Left colon (tissue), 2 donors: ENCODE measurements around the gene FAM237A. TPM values are rescaled to one million over a fixed set of nuclear protein-coding genes. Genes with fewer than 3 reads are reported as not detected.

ENCODE experiments used
- ATAC-seq: fragments of 200-7000 bp; cut with Tn5 transposase; one replicate; pipeline ENCODE4 v1.9.1; 2020; ENCODE audit warnings: mild to moderate bottlenecking, moderate library complexity
- DNase-seq, 2 donors: peaks; one replicate each; pipeline ENCODE4 v3.0.0-alpha.2; 2020
- intact Hi-C, 2 donors: fragments of 100-400 bp; cut with DNase I in 1 of 2; cut with micrococcal nuclease in 1 of 2; formaldehyde crosslinking; loops; one replicate each; pipeline versions ENCODE4 v1.11.2 to v1.14.0; 2022; cut with DNase I, micrococcal nuclease
- long read RNA-seq: library from polyadenylated mRNA; unstranded; transcript quantifications from one replicate; pipeline ENCODE4 v2.0.0, GENCODE V29; 2021
- total RNA-seq, 2 donors: library from RNA; stranded (reverse); fragmentation: NEBNext Ultra II Directional; extraction: Animal tissue kit (Norgen Biotek cat#: 25700); gene quantifications; one replicate each; pipeline ENCODE4 v1.2.1, GENCODE V29; 2021
- donor health status: DM: no; HTN: no; CAD: no.
- donor health status: DM: yes; HTN: yes; CAD: no.

Gene FAM237A
- not detected for total RNA-seq
- long read RNA-seq: 0 reads

- intact Hi-C loops: no loop called here
- DNase-seq (peak in 1 of 2 donors; percentile 9), ATAC-seq (no peak)
These were observed at the start of gene FAM237A for GRCh38 chr2:206642075-206643025. Gene FAM237A, plus strand, starts transcription at chr2:206642487. Its CDS starts 1,750 bp downstream, at chr2:206644237.

GRCh38 chr2:206597717-206598218 lies 44.5 kb upstream of the FAM237A start:
- DNase-seq (no peak), ATAC-seq (no peak)
- intact Hi-C loops: no loop called here

- DNase-seq (no peak), ATAC-seq (no peak)
- intact Hi-C loops: no loop called here
These were observed 39.0 kb upstream of the FAM237A start for GRCh38 chr2:206603243-206603642.

GRCh38 chr2:206610451-206610850 lies 31.8 kb upstream of the FAM237A start:
- DNase-seq (no peak), ATAC-seq (no peak)
- intact Hi-C loops: no loop called here

GRCh38 chr2:206611191-206611590 lies 31.1 kb upstream of the FAM237A start:
- ATAC-seq: no peak
- DNase-seq: no peak
- intact Hi-C loops: no loop called here

DNA sequence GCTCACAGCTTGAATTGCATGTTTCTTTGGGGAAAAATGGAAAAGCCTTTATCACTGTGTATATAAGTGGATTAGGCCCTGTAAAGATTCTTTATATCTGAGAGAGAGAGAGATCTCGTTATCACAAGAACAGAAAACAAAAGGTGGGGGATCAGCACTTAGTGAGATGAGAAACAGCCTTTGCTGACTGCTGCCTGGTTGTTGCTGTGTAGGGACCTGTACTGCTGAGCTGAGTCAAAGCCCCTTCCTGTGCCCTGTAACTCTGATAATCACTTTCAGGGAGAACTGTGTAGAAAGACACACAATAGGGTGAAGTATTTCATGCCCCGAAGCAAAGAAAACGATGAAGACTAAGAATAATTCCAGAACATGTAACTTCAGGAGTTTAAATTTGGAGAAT lies 30.6 kb upstream of the FAM237A start:
- no peak for ATAC-seq
- intact Hi-C loops: no loop called here

GRCh38 chr2:206614811-206615210 lies 27.5 kb upstream of the FAM237A start:
- DNase-seq (no peak), ATAC-seq (no peak)
- intact Hi-C loops: no loop called here

More for the DNA sequence above, 30.6 kb upstream of the FAM237A start:
- DNase-seq: no peak

DNA sequence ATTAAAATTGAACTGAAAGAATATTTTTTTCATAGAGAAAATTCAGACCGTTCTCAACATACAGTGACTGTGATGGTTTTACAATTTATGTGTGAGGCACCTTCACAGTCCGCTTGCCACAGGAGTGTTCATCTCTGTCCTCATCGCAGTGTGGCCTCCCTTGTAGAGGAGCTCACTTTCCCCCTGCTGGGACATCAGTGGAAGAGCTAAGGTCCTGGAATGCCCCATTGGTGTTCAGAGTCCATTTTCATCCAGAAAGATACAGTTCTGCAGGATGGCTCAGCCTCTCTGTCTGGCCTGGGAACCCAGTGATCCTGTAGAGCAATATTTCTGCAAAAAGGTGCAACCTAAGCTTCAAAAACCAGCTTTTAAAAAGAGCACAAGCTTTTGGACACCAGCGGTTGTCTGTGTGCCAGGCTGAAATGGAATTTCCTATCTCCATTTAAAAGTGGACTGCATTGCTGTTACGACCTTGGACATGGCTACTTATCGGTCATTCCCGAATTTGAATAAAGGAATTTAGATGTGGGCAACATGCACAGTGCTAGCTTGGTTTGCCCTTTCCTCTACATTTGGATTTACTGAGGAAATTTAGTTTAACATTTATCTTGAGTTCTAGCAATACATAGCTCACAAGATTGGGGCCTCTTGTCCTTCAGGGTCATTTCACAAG lies 26.7 kb upstream of the FAM237A start:
- ATAC-seq: no peak
- no peak for DNase-seq
- intact Hi-C loops: no loop called here

DNA sequence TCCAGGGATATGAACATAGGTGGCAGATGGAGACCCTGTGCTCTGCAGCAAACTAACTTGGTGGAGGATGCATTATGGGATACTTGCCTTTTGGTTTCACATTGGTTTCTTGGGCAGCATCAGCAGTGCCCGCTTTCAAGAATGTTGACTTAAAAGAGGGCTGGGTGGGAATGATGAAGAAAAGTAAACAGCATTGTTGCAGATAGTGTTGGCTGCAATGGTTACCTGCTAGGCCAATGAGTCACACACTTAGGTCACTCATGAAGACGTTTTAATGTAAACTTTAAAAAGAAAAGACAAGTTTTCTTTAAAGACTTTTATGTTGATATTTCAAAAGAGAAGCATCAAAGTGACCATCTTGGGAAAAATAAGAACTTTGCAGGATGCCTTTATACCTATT lies 26.1 kb upstream of the FAM237A start:
- intact Hi-C loops: no loop called here
- ATAC-seq: no peak
- DNase-seq: no peak

GRCh38 chr2:206619011-206619410 lies 23.3 kb upstream of the FAM237A start:
- ATAC-seq: no peak
- no peak for DNase-seq
- intact Hi-C loops: no loop called here

- intact Hi-C loops: no loop called here
- ATAC-seq: no peak
These were observed 16.2 kb upstream of the FAM237A start for GRCh38 chr2:206626108-206626507.

GRCh38 chr2:206627632-206628031 lies 14.7 kb upstream of the FAM237A start:
- ATAC-seq: no peak
- DNase-seq: no peak
- intact Hi-C loops: no loop called here

More at GRCh38 chr2:206626108-206626507, 16.2 kb upstream of the FAM237A start:
- DNase-seq: no peak

DNA sequence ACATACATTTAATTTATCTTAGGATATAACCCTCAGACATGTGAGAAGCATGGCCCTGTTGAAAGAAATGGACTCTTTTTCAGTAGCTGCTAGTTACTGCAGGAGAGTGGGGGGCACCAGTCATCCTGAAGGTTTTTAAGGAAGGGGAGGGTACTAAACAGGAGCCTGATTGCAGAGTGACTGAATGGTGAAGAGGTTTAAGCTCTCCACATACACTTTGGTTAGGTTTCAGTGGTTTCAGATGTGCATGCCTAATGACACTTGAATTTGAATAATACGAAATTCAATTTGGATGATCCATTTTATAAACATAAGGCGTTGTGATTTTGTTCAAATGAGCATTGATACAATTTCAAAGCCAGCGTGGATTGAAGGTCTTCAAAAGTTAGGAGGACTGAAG lies 10.9 kb upstream of the FAM237A start:
- DNase-seq (no peak), ATAC-seq (no peak)
- intact Hi-C loops: no loop called here

- intact Hi-C loops: no loop called here
- DNase-seq (no peak), ATAC-seq (no peak)
These were observed 7.3 kb upstream of the FAM237A start for GRCh38 chr2:206635015-206635414.

DNA sequence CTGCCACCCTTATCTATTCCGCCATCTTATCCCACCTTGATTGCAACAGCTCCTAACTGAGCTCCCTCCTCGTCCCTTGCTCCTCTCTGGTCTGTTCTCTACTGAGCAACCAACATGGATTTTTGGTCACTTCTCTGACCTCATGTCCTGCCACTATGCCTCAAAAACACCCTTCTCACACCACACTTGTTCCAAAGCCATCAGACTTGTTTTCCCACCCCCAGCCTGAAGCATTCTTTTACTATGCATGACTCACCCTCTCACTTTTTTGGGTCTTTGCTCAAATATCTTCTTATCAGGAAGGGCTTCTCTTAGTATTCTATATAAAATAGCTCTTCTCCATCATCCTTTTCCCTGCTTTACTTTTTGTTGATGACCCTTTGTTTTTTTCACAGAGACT lies 2.7 kb upstream of the FAM237A start:
- intact Hi-C loops: no loop called here
- no peak for ATAC-seq
- no peak for DNase-seq

- DNase-seq: no peak
- ATAC-seq: no peak
- intact Hi-C loops: no loop called here
These were observed 1.1 kb upstream of the FAM237A start for GRCh38 chr2:206641226-206641625.

DNA sequence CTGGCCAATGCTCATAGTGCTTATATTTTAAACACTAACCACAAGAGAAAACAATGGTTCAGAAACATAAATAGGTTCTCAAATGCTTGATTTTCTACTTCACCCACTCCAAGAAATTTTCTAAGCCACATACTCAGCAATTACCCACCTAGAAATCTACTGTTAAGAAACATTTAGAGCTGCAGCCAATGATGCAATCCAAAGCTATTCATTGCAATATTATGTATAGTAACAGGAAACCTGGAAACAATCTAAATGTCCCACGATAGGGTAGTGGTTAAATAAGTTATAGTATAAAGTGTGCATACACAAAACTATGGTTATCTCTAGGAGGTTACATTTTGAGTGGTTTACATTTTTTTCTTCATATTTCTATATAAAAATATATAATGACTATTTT lies 5.7 kb downstream of the FAM237A start:
- ATAC-seq (no peak), DNase-seq (no peak)
- intact Hi-C loops: no loop called here

DNA sequence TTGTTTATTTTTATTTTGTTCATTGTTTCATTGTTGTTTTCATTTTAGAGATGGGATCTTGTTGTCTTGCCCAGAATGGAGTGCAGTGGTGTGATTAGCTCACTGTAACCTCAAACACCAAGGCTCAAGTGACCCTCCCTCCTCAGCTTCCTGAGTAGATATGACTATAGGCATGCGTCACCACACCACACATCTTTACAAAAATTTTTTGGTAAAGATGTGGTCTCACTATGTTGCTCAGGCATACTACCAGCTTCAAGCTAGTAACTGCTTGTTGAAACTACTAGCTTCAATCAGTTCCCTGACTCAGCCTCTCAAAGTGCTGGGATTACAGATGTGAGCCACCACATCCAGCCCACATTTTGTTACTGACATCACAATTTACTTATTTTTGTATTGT lies 14.8 kb downstream of the FAM237A start:
- intact Hi-C loops: no loop called here
- DNase-seq: no peak
- ATAC-seq: no peak

DNA sequence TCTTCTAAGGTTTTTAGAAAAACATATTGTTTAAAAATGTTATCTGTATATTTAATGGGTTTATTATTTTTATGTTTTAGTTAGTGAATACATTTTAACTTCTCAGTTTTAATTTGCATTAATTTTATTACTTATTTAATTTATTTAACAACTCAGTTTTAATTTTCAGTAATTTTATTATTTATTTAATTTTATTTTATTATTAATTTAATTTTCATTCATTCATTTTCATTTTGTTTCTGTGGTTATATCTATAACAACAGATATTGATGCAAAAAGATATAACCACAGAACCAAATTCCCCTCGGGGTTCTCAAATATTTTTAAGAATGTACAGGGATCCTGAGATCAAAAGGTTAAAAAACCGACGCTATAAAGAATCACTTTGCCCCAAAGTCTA lies 23.0 kb downstream of the FAM237A start:
- intact Hi-C loops: no loop called here
- DNase-seq (no peak), ATAC-seq (no peak)
